G401.6 (cell line): ENCODE measurements around the gene ADCY7.
"Not testable (repeated sequence)": the region's sequence is repeated elsewhere in the genome, so short reads cannot be mapped to it uniquely, and the experiment has no call there.

Experiments
- FAIRE-seq: peaks from 2 replicates; lab custom pipeline; 2012; peaks lifted over from hg19 to GRCh38; lab: Jason Lieb, UNC

Gene ADCY7

GRCh38 chr16:50340578-50340977 lies 74.2 kb downstream of the ADCY7 start:
- FAIRE-seq = no peak

DNA sequence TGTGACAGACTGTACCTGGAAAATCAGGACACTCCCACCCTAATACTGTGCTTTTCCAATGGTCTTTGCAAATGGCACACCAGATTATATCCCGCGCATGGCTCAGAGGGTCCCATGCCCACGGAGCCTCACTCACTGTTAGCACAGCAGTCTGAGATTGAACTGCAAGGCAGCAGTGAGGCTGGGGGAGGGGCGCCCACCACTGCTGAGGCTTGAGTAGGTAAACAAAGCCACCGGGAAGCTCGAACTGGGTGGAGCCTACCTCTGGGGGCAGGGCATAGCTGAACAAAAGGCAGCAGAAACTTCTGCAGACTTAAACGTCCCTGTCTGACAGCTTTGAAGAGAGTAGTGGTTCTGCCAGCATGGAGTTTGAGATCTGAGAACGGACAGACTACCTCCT lies 77.2 kb downstream of the ADCY7 start:
- FAIRE-seq = not testable (repeated sequence)

DNA sequence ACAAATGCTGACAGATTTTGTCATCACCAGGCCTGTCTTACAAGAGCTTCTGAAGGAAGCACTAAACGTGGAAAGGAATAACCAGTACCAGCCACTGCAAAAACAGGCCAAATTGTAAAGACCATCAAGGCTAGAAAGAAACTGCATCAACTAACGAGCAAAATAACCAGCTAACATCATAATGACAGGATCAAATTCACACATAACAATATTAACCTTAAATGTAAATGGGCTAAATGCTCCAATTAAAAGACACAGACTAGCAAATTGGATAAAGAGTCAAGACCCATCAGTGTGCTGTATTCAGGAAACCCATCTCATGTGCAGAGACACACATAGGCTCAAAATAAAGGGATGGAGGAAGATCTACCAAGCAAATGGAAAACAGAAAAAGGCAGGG lies 78.9 kb downstream of the ADCY7 start:
- FAIRE-seq = not testable (repeated sequence)

- FAIRE-seq = no peak
Measured at GRCh38 chr16:50351116-50351515, 84.8 kb downstream of the ADCY7 start.

GRCh38 chr16:50351952-50352351 lies 85.6 kb downstream of the ADCY7 start:
- FAIRE-seq = no peak

DNA sequence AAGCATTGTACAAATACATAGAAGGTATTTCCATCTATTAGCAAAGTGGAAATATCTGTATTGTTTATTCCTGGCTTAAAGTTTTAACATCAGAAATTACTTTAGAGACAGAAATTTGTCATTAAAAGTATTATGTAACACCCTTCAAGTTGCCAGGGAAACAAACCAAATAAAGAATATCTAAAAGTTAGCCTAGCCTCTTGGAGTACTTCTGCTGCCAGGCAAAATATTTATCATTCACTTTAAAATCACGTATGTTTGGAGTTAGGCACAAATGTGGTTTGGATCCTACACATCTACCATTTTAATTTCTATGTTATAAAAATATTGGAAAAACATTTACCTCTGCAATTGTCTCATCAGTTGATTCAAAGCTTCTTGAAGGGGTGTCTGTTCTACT lies 87.7 kb downstream of the ADCY7 start:
- no peak for FAIRE-seq

DNA sequence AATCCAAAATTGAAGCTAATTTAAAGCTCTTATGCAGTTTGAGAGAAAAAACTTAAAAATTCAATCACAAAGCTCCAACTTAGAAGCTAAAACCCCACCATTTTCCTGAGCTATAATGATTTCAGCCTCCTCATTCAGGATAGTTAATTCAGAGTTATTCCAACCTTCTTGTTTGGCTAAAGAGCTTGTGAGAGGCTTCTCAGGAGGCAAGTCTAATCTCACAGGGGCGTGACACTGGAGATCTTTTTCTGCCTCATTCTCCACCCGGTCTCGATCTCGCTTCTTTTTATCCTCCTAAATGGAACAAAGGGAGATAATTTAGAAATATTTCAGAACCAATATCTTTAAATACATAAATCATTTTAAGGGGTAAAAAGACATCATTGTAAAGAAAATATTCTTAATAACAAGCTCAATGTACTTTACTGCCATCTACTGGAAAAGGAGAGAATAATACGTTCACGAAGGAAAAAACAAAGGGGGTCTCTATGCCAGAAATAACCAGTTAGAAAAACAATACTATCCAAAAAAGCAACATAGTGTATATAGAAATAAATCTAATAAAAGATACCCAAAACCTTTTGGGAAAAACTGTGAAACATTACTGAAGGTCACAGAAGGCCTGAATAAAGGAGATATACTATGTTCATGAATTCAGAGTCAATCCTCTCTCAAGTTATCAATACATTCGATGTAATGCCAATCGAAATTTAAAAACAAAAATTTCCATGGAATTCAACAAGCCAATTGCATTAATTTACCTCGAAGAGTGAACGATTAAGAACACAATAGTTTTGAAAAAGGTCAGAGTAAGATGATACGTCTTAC lies 88.5 kb downstream of the ADCY7 start:
- peak; percentile 95 for FAIRE-seq

DNA sequence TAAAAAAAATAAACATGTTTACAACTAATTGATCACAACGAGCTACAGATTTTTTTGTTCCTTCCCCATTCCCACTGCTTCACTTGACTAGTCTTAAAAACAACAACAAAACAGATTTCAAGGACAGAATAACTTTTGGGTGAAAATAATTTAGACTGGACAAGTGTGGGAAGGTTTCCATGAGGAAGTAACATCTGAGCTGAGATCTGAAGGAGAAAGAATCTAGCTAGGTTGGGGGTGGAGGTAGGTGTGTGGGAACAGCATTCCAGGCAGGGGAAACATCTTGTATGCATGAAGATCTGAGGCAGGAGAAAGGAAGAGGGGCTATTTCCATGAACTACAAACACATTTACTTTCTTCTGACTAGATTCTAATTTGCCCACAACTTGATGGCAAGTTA lies 93.3 kb downstream of the ADCY7 start:
- FAIRE-seq = no peak

GRCh38 chr16:50360033-50360778 lies 93.9 kb downstream of the ADCY7 start:
- no peak for FAIRE-seq

GRCh38 chr16:50360779-50361178 lies 94.4 kb downstream of the ADCY7 start:
- FAIRE-seq = no peak

DNA sequence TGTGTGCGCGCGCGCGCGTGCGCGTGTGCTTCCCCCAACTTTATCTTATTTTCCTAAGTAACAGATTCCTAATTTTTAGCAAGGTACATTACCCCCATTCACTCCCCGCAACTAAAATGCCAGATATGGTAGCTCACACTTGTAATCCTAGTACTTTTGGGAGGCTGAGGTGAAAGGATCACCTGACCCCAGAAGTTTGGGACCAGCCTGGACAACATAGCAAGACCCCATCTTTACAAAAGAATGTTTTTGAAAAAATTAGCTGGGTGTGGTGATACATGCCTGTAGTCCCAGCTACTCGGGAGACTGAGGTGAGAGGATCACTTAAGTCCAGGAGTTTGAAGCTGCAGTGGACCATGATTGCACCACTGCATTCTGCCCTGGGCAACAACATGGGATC lies 97.3 kb downstream of the ADCY7 start:
- FAIRE-seq = no peak

- no peak for FAIRE-seq
Measured at GRCh38 chr16:50365791-50366575, 99.6 kb downstream of the ADCY7 start.
